GM18508 (cell line): ENCODE measurements around the gene SSTR3.
"Not testable (repeated sequence)": the region's sequence is repeated elsewhere in the genome, so short reads cannot be mapped to it uniquely, and the experiment has no call there.

Experiments
- ATAC-seq: cut with Tn5 transposase; IDR thresholded peaks from one replicate; pipeline ENCODE4 v1.9.1; 2021; ENCODE audit warnings: moderate number of reproducible peaks; ENCODE audit not compliant: insufficient read depth, unreplicated experiment

SSTR3 gene

GRCh38 chr22:37170689-37171405 lies 41.4 kb downstream of the SSTR3 start:
- ATAC-seq, result not testable (repeated sequence)

- ATAC-seq, result no peak
Observed at GRCh38 chr22:37169947-37170688, 42.2 kb downstream of the SSTR3 start.

GRCh38 chr22:37169406-37169805 lies 42.9 kb downstream of the SSTR3 start:
- no peak for ATAC-seq

DNA sequence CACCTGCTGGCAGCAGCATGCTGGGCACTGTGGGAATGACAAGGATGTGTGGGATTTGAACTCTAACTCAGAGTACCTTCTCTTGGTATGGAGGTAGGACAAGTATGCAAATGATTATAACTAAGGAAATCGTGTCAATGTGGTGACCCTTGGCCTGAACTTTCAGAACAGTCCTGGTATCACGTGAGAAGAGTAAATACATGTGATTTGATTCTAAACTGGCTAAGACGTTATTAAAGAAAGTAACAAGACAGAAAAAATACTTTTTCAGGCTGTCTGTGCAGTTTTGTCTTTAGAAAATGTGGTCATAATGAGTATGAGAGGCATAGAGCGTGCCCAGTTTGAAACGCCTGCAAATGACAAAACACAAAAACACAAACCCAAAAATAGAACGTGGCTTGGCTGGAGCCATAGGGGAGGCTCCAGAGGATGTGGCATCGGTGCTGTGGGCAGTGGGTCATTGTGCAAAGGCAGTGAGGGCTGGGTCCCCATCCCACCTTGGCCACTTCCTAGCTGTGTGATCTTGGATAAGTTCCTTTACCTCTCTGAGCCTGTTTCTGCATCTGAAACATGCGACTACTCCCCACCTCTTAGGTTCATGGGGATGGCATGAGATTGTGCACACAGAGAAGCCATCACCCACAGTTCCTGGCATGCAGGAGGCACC lies 44.2 kb downstream of the SSTR3 start:
- ATAC-seq, result no peak

DNA sequence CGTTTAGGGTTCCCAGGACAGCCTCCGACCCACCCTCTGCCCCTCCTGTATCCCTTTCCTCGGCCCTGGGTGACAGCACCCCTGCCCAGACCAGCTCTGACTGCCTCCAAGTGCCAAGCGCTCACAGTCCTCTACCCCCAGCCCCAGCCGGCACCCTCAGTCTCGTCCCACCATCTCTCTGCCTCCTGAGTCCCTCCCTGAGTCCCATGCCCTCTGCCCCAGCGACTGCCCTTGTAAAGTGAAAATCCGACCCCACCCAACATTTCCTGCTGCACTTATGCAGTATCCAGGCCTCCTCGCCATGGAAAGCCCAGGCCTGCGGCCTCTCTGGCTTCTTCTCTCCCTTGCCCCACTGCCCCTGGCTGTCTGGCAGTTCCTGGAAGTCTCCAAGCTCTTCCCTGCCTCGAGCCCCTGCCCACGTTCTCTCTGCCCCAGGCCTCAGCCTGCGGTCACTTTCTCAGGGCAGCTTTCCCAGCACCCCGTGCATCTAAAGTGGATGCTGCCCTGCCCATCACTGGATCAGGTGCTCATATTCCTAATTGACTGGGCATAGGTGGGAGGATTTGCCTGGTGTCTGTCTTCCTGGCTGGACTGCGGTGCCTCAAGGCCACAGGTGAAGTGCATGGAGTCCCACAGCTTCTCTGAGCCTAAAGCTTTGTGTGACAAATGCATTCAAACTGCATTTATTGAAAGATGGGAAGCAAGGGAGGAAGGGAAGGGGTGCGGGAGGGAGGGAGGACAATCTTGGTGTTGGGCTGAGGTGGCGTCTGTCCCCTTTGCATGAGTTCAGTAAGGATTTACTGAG lies 44.9 kb downstream of the SSTR3 start:
- no peak for ATAC-seq

GRCh38 chr22:37166675-37167066 lies 45.6 kb downstream of the SSTR3 start:
- ATAC-seq, result no peak

DNA sequence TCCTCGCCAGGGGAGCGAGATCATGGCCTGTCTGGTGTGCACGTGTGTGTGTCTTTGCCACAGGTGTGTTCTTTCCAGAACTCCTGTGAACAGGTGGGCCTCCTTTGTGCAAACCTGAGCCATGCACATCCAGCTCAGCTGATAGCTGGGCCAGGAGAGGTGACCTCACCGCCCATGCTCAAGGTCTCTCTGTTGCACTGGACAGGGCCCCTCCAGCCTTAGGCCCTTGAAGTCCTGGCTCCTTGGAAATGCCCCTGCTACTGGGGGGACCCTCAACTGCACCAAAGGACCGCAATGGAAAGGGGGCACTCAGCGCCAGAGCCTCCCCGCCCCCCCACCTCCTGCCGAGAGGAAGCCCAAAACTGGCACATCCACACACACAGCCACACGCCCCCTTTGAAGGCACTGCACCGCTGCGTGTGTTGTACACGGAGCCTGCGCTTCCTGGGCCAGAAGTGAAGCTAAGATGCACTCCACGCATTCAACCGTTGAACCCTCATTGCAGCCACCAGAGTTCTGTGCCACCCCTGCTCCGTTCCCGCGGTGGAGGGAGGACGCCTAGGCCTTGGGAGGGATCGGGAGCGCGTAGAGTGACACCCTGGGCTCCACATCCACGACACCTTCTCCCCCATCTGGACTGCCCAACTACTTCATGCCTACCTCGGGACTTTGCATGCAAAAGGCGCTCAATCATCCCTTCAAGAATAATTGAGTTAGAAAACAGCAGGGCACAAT lies 46.2 kb downstream of the SSTR3 start:
- ATAC-seq, result no peak

- no peak for ATAC-seq
Observed at GRCh38 chr22:37165066-37165465, 47.2 kb downstream of the SSTR3 start.

GRCh38 chr22:37164505-37164887 lies 47.8 kb downstream of the SSTR3 start:
- no peak for ATAC-seq

DNA sequence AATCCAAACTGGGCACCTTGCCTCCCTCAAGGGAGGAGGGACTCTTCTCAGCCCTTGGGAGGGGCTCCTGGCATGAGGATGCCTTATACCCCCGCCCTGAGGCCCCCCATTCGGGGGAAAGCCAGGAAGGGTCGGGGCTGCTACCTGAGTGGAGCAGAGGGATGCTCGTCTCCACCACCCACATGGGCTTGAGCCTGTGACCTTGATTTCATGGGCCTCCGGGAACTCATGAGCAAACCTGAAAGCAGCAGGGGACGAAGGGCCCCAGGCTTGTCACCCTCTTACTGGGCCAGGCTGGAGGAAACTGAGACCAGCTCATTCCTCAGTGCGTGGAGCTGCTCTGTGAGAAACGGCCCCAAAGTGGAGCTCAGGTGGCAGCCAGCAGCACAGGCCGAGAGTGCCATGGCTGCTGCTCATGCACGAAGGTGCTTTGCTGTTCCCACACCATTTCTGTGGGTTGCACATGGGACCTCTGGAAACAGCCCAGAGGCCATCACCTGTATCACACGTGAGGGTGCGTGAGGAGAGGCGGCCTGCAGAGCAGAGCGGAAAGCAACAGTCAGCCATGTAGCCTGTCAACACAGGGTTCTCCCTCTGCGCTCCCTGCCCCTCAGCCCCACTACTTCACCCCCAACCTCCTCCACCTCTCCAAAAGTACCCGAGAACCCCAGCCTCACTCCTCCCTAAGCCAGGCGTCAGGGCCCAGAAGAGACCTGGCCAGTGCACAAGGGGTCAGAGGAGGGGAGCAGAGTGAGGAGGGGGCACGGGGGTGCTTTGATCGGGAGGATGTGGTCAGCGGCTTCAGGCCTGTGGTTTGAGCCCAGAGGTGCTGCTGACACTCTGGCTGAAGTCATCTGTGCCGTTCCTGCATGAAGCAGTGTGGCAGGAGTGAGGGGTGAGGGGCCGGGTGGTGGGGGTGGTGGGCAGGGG lies 48.4 kb downstream of the SSTR3 start:
- ATAC-seq, result no peak

DNA sequence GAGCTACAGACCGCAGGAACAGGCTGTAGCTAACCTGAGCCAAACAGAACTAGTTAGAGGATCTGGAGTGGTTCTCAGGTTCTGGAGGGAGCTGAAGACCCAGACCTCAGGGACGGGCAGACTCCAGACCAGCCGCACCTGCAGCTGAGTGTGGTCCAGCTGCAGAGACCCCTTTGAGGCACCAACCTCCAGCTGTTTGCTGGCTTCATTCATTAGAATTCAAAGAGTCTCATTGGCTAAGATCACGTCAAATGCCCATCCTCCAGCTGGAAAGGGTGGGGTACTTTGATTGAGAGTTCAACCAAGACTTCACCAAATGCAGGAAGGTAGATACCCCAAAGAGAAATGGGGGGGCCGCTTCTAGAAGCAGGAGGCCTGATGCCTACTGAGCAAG lies 49.2 kb downstream of the SSTR3 start:
- no peak for ATAC-seq

DNA sequence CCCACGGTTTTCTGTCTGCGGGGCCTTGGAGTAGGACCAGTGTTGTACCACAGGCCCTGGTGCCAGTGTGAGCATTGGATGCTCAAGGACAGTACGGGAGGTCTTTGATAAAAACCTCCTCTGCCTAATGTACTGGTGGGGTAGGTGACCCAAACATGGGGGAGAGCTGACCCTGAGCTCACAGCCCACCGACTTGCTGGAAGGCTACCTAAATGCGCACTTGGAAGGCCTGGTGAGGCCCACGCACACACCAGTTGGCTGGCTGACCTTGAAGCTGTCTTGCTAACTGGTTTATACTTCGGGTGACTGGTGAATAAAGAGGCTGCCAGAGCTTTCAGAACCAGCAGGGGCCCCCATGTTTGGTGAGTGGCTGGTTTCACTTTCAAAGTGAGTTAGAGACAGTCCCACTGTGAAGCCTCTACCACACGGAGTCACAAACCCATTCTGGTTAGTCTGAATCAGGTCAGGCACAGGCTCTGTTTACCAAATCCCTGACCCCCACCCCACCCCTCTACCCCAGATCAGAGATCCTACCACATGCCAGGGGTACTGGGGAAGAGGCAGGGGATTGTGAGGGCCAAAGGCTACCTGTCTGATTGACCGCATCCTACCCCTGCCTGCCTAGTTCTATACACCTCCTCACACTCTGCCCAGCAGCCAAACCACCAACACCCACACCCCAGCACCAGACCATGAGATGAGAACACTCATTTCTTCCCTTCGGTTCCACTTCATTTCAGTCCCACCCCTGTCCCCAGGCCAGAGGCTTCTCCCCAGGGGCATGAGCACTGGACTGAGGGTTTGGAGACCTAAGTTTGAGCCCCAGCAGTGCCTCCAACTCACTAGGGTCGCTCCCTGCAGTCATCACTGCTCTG lies 49.8 kb downstream of the SSTR3 start:
- no peak for ATAC-seq

- no peak for ATAC-seq
Observed at GRCh38 chr22:37161443-37161842, 50.8 kb downstream of the SSTR3 start.

- no peak for ATAC-seq
Observed at GRCh38 chr22:37160027-37160426, 52.2 kb downstream of the SSTR3 start.

DNA sequence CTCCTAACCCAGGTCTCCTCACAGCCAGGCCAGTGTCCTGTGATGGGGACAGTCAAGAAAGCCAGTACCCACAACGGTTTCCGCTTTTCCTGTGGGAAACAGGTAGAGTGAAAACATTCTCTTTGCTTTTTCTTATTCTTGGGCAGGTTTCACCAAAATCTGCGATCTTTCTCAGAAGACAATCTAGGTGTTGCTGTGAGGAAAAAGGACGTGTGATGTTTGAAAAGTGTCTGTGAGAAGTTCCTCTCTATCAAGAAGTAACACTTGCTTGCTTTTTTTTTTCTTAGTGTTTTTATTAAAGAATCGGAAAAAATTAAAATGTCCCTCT lies 53.4 kb downstream of the SSTR3 start:
- no peak for ATAC-seq

GRCh38 chr22:37157516-37158285 lies 54.6 kb downstream of the SSTR3 start:
- no peak for ATAC-seq

GRCh38 chr22:37156686-37157435 lies 55.4 kb downstream of the SSTR3 start:
- no peak for ATAC-seq
